GM18526 (cell line): ENCODE results near the gene VMP1.

Experiments
- POLR2A ChIP-seq: IDR thresholded peaks from 3 replicates; pipeline ENCODE4 v1.6.1; 2011; ENCODE audit not compliant: insufficient read length; ENCODE audit errors: extremely low read depth

Gene VMP1

DNA sequence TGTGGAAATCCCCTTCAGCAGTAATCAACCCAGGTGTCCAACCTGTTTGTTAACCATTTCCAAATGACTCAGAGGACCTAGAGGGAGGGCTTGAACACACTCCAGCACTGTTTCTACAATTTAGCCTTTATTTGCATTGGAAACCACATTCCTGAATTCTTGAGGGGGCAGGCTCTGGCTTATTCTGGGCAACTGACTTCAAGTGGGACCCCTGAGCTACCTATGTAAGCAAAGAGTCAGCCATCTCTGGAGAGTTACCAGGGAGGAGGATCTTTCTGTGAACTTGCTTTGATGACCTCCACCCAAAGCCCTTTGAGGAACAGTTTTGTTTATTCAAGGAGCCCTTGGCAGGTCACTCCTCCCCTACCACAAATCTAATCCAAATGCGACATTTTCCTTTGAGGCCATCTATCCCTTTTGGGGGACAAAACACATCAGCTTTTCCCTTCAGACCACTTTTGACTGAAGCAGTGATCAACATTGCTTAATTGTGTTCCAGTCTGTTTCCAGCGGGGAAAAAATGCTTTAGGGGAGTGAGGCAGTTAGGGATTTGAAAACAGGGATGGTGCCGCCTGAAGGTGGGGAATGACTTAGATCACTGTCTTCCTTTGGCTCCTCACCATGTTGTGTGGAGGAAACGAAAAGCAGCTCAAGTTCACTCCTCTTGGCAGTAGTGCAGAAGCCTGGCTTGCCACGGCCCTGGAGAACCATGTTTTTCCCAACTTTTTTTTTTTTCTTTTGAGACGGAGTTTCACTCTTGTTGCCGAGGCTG, 139.1 kb downstream of the VMP1 start:
- TF ChIP-seq POLR2A, result no peak

DNA sequence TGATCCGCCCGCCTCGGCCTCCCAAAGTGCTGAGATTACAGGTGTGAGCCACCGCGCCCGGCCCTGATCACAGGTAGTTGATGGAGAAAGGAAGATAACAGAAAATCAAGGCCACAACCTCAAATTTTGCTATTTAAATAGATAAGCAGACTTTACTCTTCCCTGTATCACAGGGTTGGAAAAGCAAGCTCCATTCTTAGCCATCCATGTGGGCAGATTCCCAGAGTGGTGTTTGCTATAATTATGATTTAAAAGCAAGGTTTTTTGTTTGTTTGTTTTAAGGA, 140.9 kb downstream of the VMP1 start:
- no peak for TF ChIP-seq POLR2A

DNA sequence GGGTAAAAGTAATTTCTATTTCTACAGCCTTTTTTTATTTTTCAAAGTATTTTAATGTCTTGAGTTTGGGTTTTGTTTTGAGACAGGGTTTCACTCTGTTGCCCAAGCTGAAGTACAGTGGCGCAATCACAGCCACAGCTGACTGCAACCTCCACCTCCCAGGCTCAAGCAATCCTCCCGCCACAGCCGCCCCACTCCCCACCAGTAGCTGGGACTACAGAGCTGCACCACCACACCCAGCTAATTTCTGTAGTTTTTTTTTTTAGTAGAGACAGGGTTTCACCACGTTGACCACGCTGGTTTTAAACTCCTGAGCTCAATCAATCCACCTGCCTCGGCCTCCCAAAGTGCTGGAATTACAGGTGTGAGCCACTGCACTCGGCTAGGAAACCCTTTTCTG, 141.3 kb downstream of the VMP1 start:
- TF ChIP-seq POLR2A, result no peak

DNA sequence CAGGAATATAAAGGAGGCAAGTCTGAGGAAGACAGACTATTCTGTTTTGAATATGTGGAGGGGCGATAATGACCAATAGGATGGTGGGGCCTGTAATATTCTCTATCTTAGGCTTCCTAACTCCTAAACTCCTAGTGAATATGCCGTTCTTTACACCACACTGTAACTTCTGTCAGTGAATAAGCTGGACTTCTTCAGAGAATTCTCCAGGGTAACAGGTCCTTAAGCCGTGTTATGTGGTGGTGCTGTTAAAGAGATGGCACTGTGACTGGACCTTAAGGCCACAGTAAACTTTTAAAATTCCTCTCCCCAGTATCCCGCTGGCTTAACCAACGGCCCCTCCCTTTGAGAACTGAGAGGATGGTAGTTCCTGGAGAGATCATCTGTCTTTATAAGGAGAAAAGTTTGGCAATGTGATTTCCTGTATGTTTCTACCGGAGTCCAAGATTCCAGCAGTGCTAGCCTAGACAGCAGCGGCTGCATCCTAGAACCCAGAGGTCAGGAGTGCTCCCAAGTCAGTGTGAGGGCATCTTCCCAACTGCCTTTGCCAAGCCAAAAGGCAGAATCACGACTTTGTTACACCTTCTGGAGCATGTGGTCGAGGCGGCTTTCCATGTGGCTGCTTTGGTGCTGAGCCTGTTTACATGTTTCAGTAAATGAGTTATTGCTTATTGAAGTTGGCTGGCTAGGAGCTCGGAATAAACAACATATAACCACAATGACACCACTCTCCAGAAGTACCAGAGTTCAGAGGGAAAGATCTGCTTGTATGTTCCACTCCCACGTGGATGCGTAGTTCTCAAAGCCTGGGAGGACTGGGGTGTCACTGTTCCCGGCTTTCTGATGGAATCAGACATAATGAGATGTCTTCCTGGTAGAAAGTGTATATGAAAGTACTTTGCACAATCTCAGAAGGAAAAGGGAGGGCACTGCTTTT, 144.3 kb downstream of the VMP1 start:
- no peak for TF ChIP-seq POLR2A

DNA sequence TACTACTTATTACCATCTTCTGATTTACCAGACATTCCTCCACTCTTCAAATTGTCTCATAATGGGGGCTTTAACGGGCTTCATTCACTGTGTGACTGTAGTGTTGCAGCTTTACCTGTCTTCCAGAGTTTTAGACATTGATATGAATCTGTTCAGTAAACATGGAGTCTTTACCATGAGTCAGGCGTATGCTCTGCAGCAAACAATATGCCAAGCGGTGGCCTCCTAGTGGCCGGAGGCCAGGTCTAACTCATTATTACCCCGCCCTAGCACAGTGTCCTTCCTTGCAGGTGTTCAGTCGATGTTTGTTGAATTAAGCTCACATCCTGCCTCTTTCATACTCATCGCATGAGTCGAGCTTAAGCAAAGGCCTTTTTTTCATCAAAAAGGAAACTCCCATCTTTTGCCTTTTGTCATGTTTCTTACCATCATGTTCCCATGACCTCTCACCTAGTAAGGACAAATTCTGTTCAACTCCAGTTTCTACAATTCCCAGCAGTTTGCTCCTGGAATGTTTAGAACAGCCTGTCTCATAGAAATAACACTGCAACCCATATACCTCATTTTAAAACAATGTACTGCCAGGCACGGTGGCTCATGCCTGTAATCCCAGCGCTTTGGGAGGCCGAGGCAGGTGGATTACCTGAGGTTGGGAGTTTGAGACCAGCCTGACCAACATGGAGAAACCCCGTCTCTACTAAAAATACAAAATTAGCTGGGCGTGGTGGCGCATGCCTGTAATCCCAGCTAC, 145.9 kb downstream of the VMP1 start:
- no peak for TF ChIP-seq POLR2A

- TF ChIP-seq POLR2A, result no peak
Measured at GRCh38 chr17:59856859-59857794, 149.7 kb downstream of the VMP1 start.

DNA sequence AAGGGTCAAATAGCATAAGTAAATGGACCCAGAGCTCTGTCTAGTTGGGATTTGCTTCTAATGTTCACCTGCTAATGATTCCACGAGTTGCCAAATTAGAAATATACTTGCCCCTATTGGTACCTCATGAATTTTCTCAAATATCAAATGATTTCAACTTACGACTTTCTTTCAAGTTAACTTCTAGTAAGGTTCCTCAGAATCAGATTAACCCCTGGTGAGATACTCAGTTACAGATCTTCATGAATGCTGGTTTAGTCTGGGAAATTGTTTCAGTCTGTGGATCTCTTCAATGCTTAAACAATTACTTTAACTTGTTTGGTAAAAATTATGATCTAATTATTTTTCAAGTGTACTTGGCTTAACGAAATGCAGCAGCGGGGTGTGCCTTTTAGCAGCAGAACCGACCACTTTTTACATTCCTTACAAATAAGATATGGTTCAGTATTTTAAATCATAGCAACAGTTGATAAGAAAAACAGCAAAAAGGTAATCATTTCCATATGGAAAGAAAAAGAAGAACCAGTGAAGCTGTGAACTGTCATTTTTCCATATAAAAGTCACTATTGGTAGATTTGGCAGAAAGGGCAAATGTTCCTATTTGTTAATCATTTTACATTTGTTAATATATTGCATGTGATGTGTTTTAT, 150.8 kb downstream of the VMP1 start:
- TF ChIP-seq POLR2A, result no peak

DNA sequence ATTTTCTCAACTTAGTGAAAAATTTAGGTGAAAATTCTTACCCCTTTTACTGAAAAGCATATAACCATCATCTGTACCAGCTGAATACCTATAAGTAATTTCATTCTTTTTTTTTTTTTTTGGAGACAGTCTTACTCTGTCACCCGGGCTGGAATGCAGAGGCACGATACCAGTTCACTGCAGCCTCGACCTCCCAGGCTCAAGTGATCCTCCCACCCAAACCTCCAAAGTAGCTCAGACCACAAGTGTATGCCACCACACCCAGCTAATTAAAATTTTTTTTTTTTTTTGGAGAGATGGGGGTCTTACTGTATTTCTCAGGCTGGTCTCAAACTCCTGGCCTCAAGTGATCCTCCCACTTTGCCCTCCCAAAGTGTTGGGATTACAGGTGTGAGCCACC, 151.5 kb downstream of the VMP1 start:
- TF ChIP-seq POLR2A, result no peak

GRCh38 chr17:59859444-59860025, 152.1 kb downstream of the VMP1 start:
- no peak for TF ChIP-seq POLR2A

GRCh38 chr17:59863616-59864015, 156.2 kb downstream of the VMP1 start:
- TF ChIP-seq POLR2A, result no peak

- TF ChIP-seq POLR2A, result no peak
Measured at GRCh38 chr17:59869941-59870218, 162.4 kb downstream of the VMP1 start.

GRCh38 chr17:59870482-59870881, 163.0 kb downstream of the VMP1 start:
- no peak for TF ChIP-seq POLR2A

- TF ChIP-seq POLR2A, result no peak
Measured at GRCh38 chr17:59872351-59872750, 164.9 kb downstream of the VMP1 start.

GRCh38 chr17:59874376-59874775, 166.9 kb downstream of the VMP1 start:
- TF ChIP-seq POLR2A, result no peak
